Astrocyte (in vitro differentiated cells and primary cell): ENCODE results near the gene ZNF555. TPM values are rescaled to one million over a fixed set of nuclear protein-coding genes. Genes with fewer than 3 reads are reported as not detected.

ENCODE experiments used
- DNase-seq: peaks from one replicate; pipeline ENCODE4 v3.0.0-alpha.2; 2010; ENCODE audit warnings: low read depth
- FAIRE-seq: peaks from 2 replicates; lab custom pipeline; 2011; peaks lifted over from hg19 to GRCh38; lab: Jason Lieb, UNC
- H2AFZ ChIP-seq: 2 replicates; pipeline ENCODE4 v1.6.0; 2012; ENCODE audit warnings: low read depth, low read length, inconsistent platforms
- H3K27ac ChIP-seq: 2 replicates; pipeline ENCODE4 v1.5.1; 2011; ENCODE audit warnings: low read depth, low read length, inconsistent platforms
- H3K27me3 ChIP-seq: 2 replicates; pipeline ENCODE4 v1.6.0; 2011; ENCODE audit warnings: low read length, inconsistent platforms; ENCODE audit not compliant: insufficient read depth
- H3K36me3 ChIP-seq: 2 replicates; pipeline ENCODE4 v1.5.1; 2011; ENCODE audit warnings: low read length, inconsistent platforms; ENCODE audit not compliant: insufficient read depth
- H3K4me1 ChIP-seq: 2 replicates; pipeline ENCODE4 v1.5.1; 2011; ENCODE audit warnings: low read length, inconsistent platforms; ENCODE audit not compliant: insufficient read depth
- H3K4me2 ChIP-seq: 2 replicates; pipeline ENCODE4 v1.6.0; 2012; ENCODE audit warnings: low read length, inconsistent platforms
- H3K4me3 ChIP-seq: 2 replicates; pipeline ENCODE4 v1.5.1; 2011; ENCODE audit warnings: low read depth, mild to moderate bottlenecking, low read length, inconsistent platforms; ENCODE audit not compliant: insufficient read depth
- H3K79me2 ChIP-seq: 2 replicates; pipeline ENCODE4 v1.6.0; 2012; ENCODE audit warnings: mild to moderate bottlenecking, low read length, inconsistent platforms; ENCODE audit not compliant: insufficient read depth
- H3K9ac ChIP-seq: 2 replicates; pipeline ENCODE4 v1.6.0; 2012; ENCODE audit warnings: mild to moderate bottlenecking, low read length, inconsistent platforms
- H3K9me3 ChIP-seq: 2 replicates; pipeline ENCODE4 v1.5.1; 2012; ENCODE audit warnings: low read depth, mild to moderate bottlenecking, low read length, inconsistent platforms; ENCODE audit not compliant: insufficient read depth
- H4K20me1 ChIP-seq: 2 replicates; pipeline ENCODE4 v1.6.0; 2012; ENCODE audit warnings: low read length, inconsistent platforms; ENCODE audit not compliant: insufficient read depth
- H3K27ac Mint-ChIP-seq: one replicate; pipeline ENCODE4 v1.8.0; 2021; ENCODE audit warnings: mild to moderate bottlenecking, mixed read lengths; ENCODE audit not compliant: unreplicated experiment
- H3K27me3 Mint-ChIP-seq: one replicate; pipeline ENCODE4 v1.8.0; 2021; ENCODE audit warnings: low read depth, mixed read lengths; ENCODE audit not compliant: unreplicated experiment
- H3K36me3 Mint-ChIP-seq: one replicate; pipeline ENCODE4 v1.8.0; 2021; ENCODE audit warnings: low read depth, mixed read lengths; ENCODE audit not compliant: unreplicated experiment
- H3K4me1 Mint-ChIP-seq: one replicate; pipeline ENCODE4 v1.8.0; 2021; ENCODE audit warnings: low read depth, mixed read lengths; ENCODE audit not compliant: unreplicated experiment
- H3K4me3 Mint-ChIP-seq: one replicate; pipeline ENCODE4 v1.8.0; 2021; ENCODE audit warnings: mild to moderate bottlenecking, moderate library complexity, mixed read lengths; ENCODE audit not compliant: unreplicated experiment
- H3K9me3 Mint-ChIP-seq: one replicate; pipeline ENCODE4 v1.8.0; 2021; ENCODE audit warnings: mild to moderate bottlenecking, mixed read lengths; ENCODE audit not compliant: unreplicated experiment
- CTCF ChIP-seq: IDR thresholded peaks from 2 replicates; pipeline ENCODE4 v1.5.1; 2011; ENCODE audit warnings: low read depth, mild to moderate bottlenecking, inconsistent platforms, low read length, moderate library complexity; ENCODE audit not compliant: insufficient read depth
- EZH2 ChIP-seq: IDR thresholded peaks from 2 replicates; pipeline ENCODE4 v1.6.1; 2012; ENCODE audit warnings: mild to moderate bottlenecking, low read length, inconsistent platforms; ENCODE audit not compliant: insufficient read depth
- total RNA-seq: library from RNA; stranded (reverse); gene quantifications from 2 replicates; pipeline ENCODE4 v1.2.1, GENCODE V29; 2021

Gene ZNF555
- total RNA-seq, 1 donor from 2014 or later: 6.0 TPM

- Mint-ChIP-seq H3K27ac (no peak overlapping the region), H3K27me3 (no peaks in the 10 kb centered on the region), H3K4me3 (peak overlapping the region; percentile 86), H3K36me3 (peaks cover 40% of the 10 kb centered on the region), H3K9me3 (peaks cover 34% of the 10 kb centered on the region), H3K4me1 (peaks cover 5% of the 10 kb centered on the region)
- H3K9me3 ChIP-seq: peaks cover 6% of the 10 kb centered on the region
- peaks cover 41% of the 10 kb centered on the region for H3K79me2 ChIP-seq
- H4K20me1 ChIP-seq: peaks cover 19% of the 10 kb centered on the region
- no peak for FAIRE-seq
- DNase-seq: no peak
- peak overlapping the region; percentile 65 for H3K4me3 ChIP-seq
- H3K9ac ChIP-seq: peak overlapping the region; percentile 86
- H2AFZ ChIP-seq: peak overlapping the region; percentile 92
- TF ChIP-seq CTCF (no peak), EZH2 (no peak)
- no peaks in the 10 kb centered on the region for H3K36me3 ChIP-seq
- no peak overlapping the region for H3K27ac ChIP-seq
- peak overlapping the region; percentile 92 for H3K4me2 ChIP-seq
- peaks cover 8% of the 10 kb centered on the region for H3K4me1 ChIP-seq
- H3K27me3 ChIP-seq: no peaks in the 10 kb centered on the region
These were observed 740 bp downstream of the ZNF555 start for GRCh38 chr19:2841855-2842574.

- H3K4me2 ChIP-seq: no peak overlapping the region
- Mint-ChIP-seq H3K4me1 (peaks cover 5% of the 10 kb centered on the region), H3K4me3 (no peak overlapping the region), H3K27me3 (no peaks in the 10 kb centered on the region), H3K27ac (no peak overlapping the region), H3K36me3 (peaks cover 43% of the 10 kb centered on the region), H3K9me3 (peaks cover 36% of the 10 kb centered on the region)
- no peak overlapping the region for H2AFZ ChIP-seq
- FAIRE-seq: no peak
- H3K4me3 ChIP-seq: no peak overlapping the region
- peaks cover 52% of the 10 kb centered on the region for H3K79me2 ChIP-seq
- no peaks in the 10 kb centered on the region for H3K27me3 ChIP-seq
- H3K27ac ChIP-seq: no peak overlapping the region
- peaks cover 5% of the 10 kb centered on the region for H3K9me3 ChIP-seq
- peaks cover 8% of the 10 kb centered on the region for H3K4me1 ChIP-seq
- no peak overlapping the region for H3K9ac ChIP-seq
- peaks cover 21% of the 10 kb centered on the region for H4K20me1 ChIP-seq
- TF ChIP-seq EZH2 (no peak), CTCF (no peak)
- no peak for DNase-seq
- H3K36me3 ChIP-seq: no peaks in the 10 kb centered on the region
These were observed 3.8 kb downstream of the ZNF555 start for GRCh38 chr19:2845107-2845506.
